Measurements from ENCODE around the gene ORC5.

ORC5 gene

GRCh38 chr7:104124469-104124868 lies 83.3 kb downstream of the ORC5 start:
- DNase-seq: no peak

DNA sequence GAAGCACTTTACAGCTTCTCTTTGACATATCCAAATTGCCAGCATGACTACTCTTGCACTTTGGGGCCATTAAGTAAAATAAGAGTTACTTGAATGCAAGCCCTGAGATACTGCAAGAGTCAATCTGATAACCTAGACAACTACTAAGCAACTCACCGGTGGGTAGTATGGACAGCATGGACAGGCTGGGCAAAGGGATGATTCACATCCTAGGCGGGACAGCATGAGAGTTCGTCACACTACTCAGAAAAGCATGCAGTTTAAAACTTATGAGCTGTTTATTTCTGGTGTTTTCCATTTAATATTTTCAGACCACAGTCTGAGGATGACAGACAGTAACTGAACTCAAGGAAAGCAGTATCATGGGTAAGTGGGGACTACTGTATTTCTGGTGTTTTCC lies 84.0 kb downstream of the ORC5 start:
- no peak for DNase-seq

DNA sequence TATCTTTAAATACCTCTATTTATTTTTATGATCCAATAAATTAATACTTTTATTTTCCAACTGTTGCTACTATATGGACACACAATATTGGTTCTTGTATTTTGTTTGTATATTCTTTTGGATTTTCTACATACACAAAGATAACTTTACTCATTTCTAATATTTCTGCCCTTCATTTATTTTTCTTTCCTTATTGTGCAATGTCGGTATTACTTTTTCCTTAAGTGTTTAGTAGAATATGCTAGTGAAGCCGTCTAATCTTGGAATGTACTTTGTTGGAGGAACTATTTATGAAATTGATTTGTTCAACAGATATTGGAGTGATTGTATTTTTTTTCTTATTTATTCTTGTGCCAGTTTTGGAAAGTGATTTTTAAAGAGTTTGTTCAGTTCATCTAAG lies 94.0 kb downstream of the ORC5 start:
- DNase-seq: no peak

DNA sequence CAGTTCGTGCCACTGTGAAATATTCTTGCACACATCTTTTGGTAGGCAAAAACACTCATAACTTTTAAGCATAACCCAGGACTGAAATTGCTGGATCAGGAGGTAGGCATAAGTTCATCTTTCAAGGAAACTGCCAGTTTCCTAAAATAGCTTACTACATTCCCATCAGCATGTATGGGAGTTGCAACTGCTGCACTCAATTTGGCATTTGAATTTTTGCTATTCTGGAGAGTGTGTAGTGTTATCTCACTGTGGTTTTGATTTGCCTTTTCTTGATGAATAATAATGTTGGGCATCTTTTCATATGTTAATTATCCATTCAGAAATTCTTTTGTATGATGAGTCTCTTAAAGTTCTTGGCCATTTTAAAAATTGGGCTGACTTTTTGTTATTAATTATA lies 95.2 kb downstream of the ORC5 start:
- no peak for DNase-seq

DNA sequence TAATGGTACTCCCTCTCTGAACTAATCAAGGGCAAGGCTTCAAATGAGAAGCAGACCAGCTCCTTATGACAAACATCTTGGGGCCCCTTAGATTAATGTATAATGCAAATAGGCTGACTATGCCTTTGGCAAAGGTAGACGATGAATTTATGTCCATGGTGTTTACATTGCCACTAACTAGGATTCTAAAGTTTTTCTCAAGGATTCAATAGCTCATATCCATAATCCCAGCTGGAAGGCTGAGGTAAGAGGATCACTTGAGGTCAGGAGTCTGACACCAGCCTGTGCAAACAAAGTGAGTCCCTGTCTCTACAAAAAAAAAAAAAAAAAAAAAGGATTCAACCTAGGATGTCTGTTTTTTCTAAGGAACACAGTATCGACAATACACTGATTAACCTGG lies 96.5 kb downstream of the ORC5 start:
- DNase-seq: no peak

DNA sequence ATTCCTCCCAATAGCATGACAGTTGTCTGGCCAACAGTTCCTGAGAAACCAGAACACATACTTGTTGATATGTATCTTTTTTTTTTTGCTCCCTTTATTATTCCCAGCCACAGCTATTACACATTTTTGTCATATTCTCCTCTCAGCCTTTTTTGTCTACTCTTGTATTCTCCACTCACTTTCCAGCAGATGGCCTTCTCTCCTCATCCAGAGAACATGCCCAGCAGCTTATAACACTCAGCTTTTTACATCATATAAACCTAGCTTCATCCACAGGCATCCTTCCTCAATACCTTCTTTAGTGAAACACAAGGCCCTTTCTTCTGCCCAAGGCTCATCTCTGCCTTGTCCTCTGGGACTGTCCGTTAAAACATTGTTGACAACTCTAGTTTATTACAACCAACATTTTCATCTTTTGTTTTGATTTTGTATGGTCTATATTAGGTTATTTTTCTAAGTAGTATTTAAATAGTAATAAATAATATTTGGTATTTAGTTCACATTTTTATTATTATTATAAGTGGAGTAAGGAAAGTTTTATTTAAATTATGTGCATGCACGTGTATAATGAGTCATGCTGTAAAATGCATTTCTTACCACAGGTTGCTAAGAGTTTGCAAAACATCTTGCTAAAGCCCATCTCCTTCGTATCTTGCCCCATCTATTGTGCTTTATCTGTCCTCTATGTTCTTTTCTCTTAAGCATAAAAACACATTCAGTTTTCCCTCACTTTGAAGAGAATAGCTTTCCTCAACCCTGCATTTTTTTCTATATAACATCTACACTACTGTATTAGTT lies 101.5 kb downstream of the ORC5 start:
- no peak for DNase-seq

GRCh38 chr7:104098890-104099289 lies 108.9 kb downstream of the ORC5 start:
- DNase-seq: no peak

DNA sequence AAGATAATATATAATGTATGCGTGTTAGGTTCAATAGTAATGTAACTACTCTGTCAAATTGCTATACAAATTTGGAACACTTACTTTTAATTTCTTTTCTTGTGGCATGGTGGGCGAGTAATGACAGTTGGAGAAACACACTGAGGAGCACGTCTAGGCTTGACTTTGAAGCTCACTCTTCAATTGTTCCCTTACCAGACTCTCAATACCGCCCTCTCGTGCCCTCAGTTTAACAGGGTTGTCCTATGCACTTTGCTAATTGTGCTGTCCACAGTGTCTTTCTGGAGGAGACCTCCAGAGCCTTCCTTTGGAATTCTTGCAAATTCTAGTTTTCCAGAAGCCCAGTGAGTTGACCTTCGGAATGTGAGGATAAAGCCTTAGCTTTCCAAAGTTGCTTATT lies 111.1 kb downstream of the ORC5 start:
- no peak for DNase-seq

GRCh38 chr7:104093127-104093526 lies 114.7 kb downstream of the ORC5 start:
- DNase-seq: no peak

DNA sequence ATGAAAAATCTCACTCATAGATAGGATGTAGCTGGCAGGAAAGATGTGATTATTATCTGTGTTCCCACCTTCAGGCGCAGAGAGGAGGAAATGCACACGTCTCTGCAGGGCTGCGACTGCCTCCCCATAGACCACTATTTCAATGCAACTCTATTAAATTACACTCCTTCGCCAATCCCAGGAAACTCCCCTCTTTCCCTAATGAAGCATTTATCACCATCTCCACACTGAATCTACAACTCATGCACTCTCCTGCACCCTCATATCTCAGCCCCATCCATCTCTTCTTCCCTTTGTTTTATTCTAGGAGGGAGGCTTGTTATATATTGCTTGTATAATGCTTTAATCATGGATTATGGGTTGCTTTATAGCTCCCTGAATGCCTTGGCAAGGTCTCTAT lies 116.6 kb downstream of the ORC5 start:
- no peak for DNase-seq

DNA sequence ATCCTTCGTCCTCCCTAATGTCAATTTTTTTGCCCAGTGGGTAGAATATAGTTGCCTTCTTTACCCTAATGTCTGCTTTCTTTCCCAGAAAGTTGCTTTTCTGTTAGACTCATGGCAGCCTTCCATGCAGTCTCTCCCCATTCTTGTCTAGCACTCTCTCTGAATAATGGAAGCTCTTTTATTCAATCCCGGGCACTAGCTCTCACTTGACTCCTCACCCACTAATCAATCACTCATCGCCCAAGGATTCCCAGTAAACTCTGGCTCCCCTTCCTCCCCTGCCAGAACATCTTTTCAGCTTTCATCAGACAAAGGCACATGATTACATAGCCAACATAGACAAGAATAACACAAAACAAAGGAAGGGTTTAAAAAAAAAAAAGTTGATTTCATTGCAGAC lies 118.2 kb downstream of the ORC5 start:
- DNase-seq: no peak

GRCh38 chr7:104089061-104089460 lies 118.8 kb downstream of the ORC5 start:
- DNase-seq: no peak

Data from stimulated activated CD4-positive, alpha-beta T cell treated with anti-CD3 and anti-CD28 coated beads, Interleukin-15, amount 100 ng/mL, for 24 hours (primary cell).